Endothelial cell of umbilical vein (primary cell): ENCODE data around the gene PTPRD. TPM values are rescaled to one million over a fixed set of nuclear protein-coding genes. Genes with fewer than 3 reads are reported as not detected.

Source experiments
- BruUV-seq: library from RNA; stranded (reverse); fragments of 400-500 nt; replicated peaks from 2 replicates; lab custom pipeline; 2021; lab: Mats Ljungman, UMichigan
- CTCF ChIA-PET: fragments of 300-600, 350-600 bp; sonication (Branson Sonifier 250); formaldehyde crosslinking; loops from one replicate; lab custom pipeline; 2021; ENCODE audit warnings: antibody characterized with exemption, inconsistent platforms; lab: Charles Lee
- POLR2A ChIA-PET: fragments of 300-600, 350-600 bp; sonication (Branson Sonifier 250); formaldehyde crosslinking; loops from one replicate; lab custom pipeline; 2021; ENCODE audit warnings: antibody characterized with exemption, inconsistent platforms; lab: Charles Lee
- DNase-seq: peaks from one replicate; pipeline ENCODE4 v3.0.0-alpha.2; 2011; ENCODE audit warnings: low read depth, low spot score
- FAIRE-seq: peaks from 2 replicates; lab custom pipeline; 2011; peaks lifted over from hg19 to GRCh38; lab: Jason Lieb, UNC
- H2AFZ ChIP-seq: 2 replicates; pipeline ENCODE4 v1.6.0; 2012; ENCODE audit warnings: low read depth, low read length, control low read depth, inconsistent platforms
- H3K27ac ChIP-seq: 2 replicates; pipeline ENCODE4 v1.5.1; 2011; ENCODE audit warnings: low read depth, mild to moderate bottlenecking, control low read depth, low read length, moderate library complexity; ENCODE audit not compliant: insufficient read depth
- H3K27me3 ChIP-seq, 2 experiments: 2 replicates each; pipeline versions ENCODE4 v1.6.0 to v1.6.1; 2011; ENCODE audit warnings: low read length in 2 of 2, mixed read lengths in 1 of 2; ENCODE audit not compliant: control insufficient read depth in 2 of 2, insufficient read depth in 2 of 2
- H3K36me3 ChIP-seq, 2 experiments: 2 replicates in 1 of 2; 3 replicates in 1 of 2; pipeline ENCODE4 v1.5.1; 2011; ENCODE audit warnings: low read length in 2 of 2, mild to moderate bottlenecking in 1 of 2, moderate library complexity in 1 of 2; ENCODE audit not compliant: control insufficient read depth in 2 of 2, insufficient read depth in 2 of 2; ENCODE audit errors: extremely low read depth in 1 of 2
- H3K4me1 ChIP-seq: 3 replicates; pipeline ENCODE4 v1.5.1; 2011; ENCODE audit warnings: mild to moderate bottlenecking, low read length; ENCODE audit not compliant: control insufficient read depth, insufficient read depth; ENCODE audit errors: extremely low read depth
- H3K4me2 ChIP-seq: 2 replicates; pipeline ENCODE4 v1.6.1; 2011; ENCODE audit warnings: low read length, control low read depth, mixed read lengths; ENCODE audit not compliant: insufficient read depth
- H3K4me3 ChIP-seq, 3 experiments: fragments of 200-600 bp in 1 of 3; sonication (generic), shearing (Covaris generic) in 1 of 3; replicated peaks in 1 of 3; 2 replicates each; pipeline ENCODE4 v1.5.1; 2011 to 2016; ENCODE audit warnings: control low read depth in 3 of 3, low read length in 3 of 3, mild to moderate bottlenecking in 2 of 3, inconsistent platforms in 1 of 3, low read depth in 1 of 3, moderate library complexity in 1 of 3; ENCODE audit not compliant: insufficient read depth in 1 of 3
- H3K79me2 ChIP-seq: 2 replicates; pipeline ENCODE4 v1.6.0; 2012; ENCODE audit warnings: low read length, inconsistent platforms; ENCODE audit not compliant: control insufficient read depth, insufficient read depth
- H3K9ac ChIP-seq: replicated peaks from 2 replicates; pipeline ENCODE3; 2011; ENCODE audit warnings: low read length, control low read depth; ENCODE audit not compliant: insufficient read depth; ENCODE audit errors: extremely low read depth
- H3K9me1 ChIP-seq: replicated peaks from 3 replicates; pipeline ENCODE4 v1.6.0; 2011; ENCODE audit warnings: mild to moderate bottlenecking, low read length; ENCODE audit not compliant: control insufficient read depth, insufficient read depth; ENCODE audit errors: extremely low read depth
- H3K9me3 ChIP-seq: replicated peaks from 2 replicates; pipeline ENCODE4 v1.5.1; 2012; ENCODE audit warnings: low read length, inconsistent platforms; ENCODE audit not compliant: control insufficient read depth, insufficient read depth
- H4K20me1 ChIP-seq: replicated peaks from 2 replicates; pipeline ENCODE3; 2011; ENCODE audit warnings: mild to moderate bottlenecking, low read length; ENCODE audit not compliant: control insufficient read depth, insufficient read depth; ENCODE audit errors: extremely low read depth
- CTCF ChIP-seq, 2 donors: IDR thresholded peaks; 1 replicate in 1 of 2; 2 replicates in 1 of 2; pipeline ENCODE4 v1.5.1; 2011; ENCODE audit warnings: low read length in 2 of 2, mild to moderate bottlenecking in 2 of 2, moderate library complexity in 2 of 2, control low read depth in 1 of 2, inconsistent platforms in 1 of 2, low read depth in 1 of 2; ENCODE audit not compliant: insufficient read depth in 1 of 2; ENCODE audit errors: extremely low read depth in 1 of 2
- EZH2 ChIP-seq: IDR thresholded peaks from 2 replicates; pipeline ENCODE4 v1.6.1; 2012; ENCODE audit warnings: borderline replicate concordance, low read depth, mild to moderate bottlenecking, moderate library complexity, low read length, inconsistent platforms; ENCODE audit not compliant: severe bottlenecking
- FOS ChIP-seq: IDR thresholded peaks from 2 replicates; pipeline ENCODE4 v1.6.1; 2011; ENCODE audit warnings: mild to moderate bottlenecking, low read length, moderate library complexity, borderline replicate concordance; ENCODE audit not compliant: insufficient read depth
- GATA2 ChIP-seq: IDR thresholded peaks from 2 replicates; pipeline ENCODE4 v1.7.0; 2011; ENCODE audit warnings: low read depth, mild to moderate bottlenecking, moderate library complexity, mixed read lengths, low read length; ENCODE audit not compliant: insufficient read length, insufficient read depth
- JUN ChIP-seq: IDR thresholded peaks from 2 replicates; pipeline ENCODE4 v1.6.1; 2011; ENCODE audit warnings: borderline replicate concordance, low read depth; ENCODE audit not compliant: insufficient read length, insufficient read depth
- MAX ChIP-seq: IDR thresholded peaks from 2 replicates; pipeline ENCODE4 v1.6.1; 2011; ENCODE audit not compliant: insufficient read depth, insufficient read length
- MYC ChIP-seq: IDR thresholded peaks from one replicate; pipeline ENCODE4 v1.6.1; 2011; ENCODE audit warnings: mild to moderate bottlenecking, low read depth, low read length
- POLR2A ChIP-seq: IDR thresholded peaks from 2 replicates; pipeline ENCODE4 v1.6.1; 2012; ENCODE audit warnings: low read depth, mild to moderate bottlenecking, control low read depth, low read length
- POLR2AphosphoS5 ChIP-seq: IDR thresholded peaks from 2 replicates; pipeline ENCODE4 v1.6.1; 2012; ENCODE audit warnings: low read depth, mild to moderate bottlenecking, control low read depth, low read length, moderate library complexity; ENCODE audit not compliant: insufficient read depth
- dilution Hi-C: fragments of 300-500 bp; cut with MboI; formaldehyde crosslinking; loops from one replicate; pipeline ENCODE4 v1.15.0; 2019; ENCODE audit warnings: low sequenced_read_pairs; ENCODE audit not compliant: extremely low pct_ligation_motif_present
- intact Hi-C: fragments of 100-400 bp; cut with micrococcal nuclease; formaldehyde crosslinking; loops from one replicate; pipeline ENCODE4 v1.10.0; 2022
- polyA plus RNA-seq, 4 experiments: library from polyadenylated mRNA; depleted of rRNA in 3 of 4; stranded (reverse) in 3 of 4; unstranded in 1 of 4; fragments of >200 nt; gene quantifications; 2 replicates each; pipeline versions ENCODE4 v1.2.1 to v1.2.3, GENCODE V29; 2011 to 2012; ENCODE audit warnings: missing spikeins in 1 of 4
- total RNA-seq: library from RNA; stranded (reverse); gene quantifications from 2 replicates; pipeline ENCODE4 v1.2.3, GENCODE V29; 2021

PTPRD gene
- total and polyA plus RNA-seq, 2 donors (not counting 3 experiments of a cell fraction or from before 2014, with no cell fraction given), result 5.5 to 5.7 TPM

GRCh38 chr9:8567963-8568579 is 2044.7 kb downstream of the PTPRD start:
- CTCF ChIA-PET, result no interaction called here
- dilution Hi-C loops (no loop called here), intact Hi-C loops (no loop called here)
- no peak for DNase-seq
- Histone ChIP-seq H4K20me1 (no peaks in the 10 kb centered on the region), H3K9me1 (no peaks in the 10 kb centered on the region), H3K4me1 (no peaks in the 10 kb centered on the region), H3K4me3 (no peak overlapping the region), H3K4me2 (no peak overlapping the region), H3K9me3 (no peaks in the 10 kb centered on the region), H3K79me2 (no peaks in the 10 kb centered on the region), H3K36me3 (no peaks in the 10 kb centered on the region), H3K9ac (no peak overlapping the region), H3K27ac (no peak overlapping the region), H3K27me3 (no peaks in the 10 kb centered on the region), H2AFZ (no peak overlapping the region)
- TF ChIP-seq EZH2, result no peak
- no peak for TF ChIP-seq POLR2AphosphoS5
- no peak for TF ChIP-seq CTCF (IDR thresholded peaks at IDR 0.05; ENCODE audit: extremely low read depth in 1 of 2, insufficient read depth in 1 of 2, low read depth in 1 of 2, low read length in 2 of 2)
- TF ChIP-seq FOS, result no peak
- TF ChIP-seq MAX, result no peak
- no peak for TF ChIP-seq MYC
- TF ChIP-seq JUN, result no peak
- no peak for TF ChIP-seq POLR2A
- TF ChIP-seq GATA2, result no peak
- FAIRE-seq, result no peak
- POLR2A ChIA-PET, result no interaction called here
- no TSS peak for BruUV-seq
